HG03280 (cell line): ENCODE data around the gene TRIM38.
"Not testable (repeated sequence)": the region's sequence is repeated elsewhere in the genome, so short reads cannot be mapped to it uniquely, and the experiment has no call there.

ENCODE experiments used
- ATAC-seq: cut with Tn5 transposase; IDR thresholded peaks from one replicate; pipeline ENCODE4 v1.9.1; 2021; ENCODE audit warnings: mild to moderate bottlenecking, moderate library complexity; ENCODE audit not compliant: unreplicated experiment

TRIM38 gene

GRCh38 chr6:25968769-25969168 lies 6.2 kb downstream of the TRIM38 start:
- no peak for ATAC-seq

DNA sequence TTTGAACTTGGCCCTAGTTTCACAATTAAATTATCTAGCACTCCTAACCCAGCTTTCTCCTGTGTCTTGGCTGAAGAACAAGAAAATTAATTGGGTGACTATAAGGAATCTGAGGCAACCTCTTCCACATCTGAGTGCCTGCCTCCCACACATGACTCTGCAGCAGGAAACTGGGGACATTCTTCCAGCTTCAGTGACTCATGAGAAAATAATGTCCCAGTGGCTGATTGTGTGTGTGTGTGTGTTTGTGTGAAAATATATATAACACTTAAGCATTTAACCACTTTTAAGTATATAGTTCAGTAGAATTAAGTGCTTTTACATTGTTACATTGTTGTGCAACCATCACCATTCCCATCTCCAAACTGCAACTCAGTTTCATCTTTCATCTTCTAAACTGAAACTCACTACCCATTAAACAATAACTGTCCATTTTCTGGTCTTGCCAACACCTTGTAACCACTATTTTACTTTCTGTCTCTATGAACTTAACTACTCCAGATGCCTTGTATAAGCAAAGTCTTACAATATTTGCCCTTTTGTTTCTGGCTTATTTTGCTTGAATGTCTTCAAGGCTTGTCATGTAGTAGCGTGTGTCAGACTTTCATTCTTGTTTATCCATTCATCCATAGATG lies 8.7 kb downstream of the TRIM38 start:
- ATAC-seq, result no peak

- no peak for ATAC-seq
Measured at GRCh38 chr6:25972128-25972527, 9.5 kb downstream of the TRIM38 start.

DNA sequence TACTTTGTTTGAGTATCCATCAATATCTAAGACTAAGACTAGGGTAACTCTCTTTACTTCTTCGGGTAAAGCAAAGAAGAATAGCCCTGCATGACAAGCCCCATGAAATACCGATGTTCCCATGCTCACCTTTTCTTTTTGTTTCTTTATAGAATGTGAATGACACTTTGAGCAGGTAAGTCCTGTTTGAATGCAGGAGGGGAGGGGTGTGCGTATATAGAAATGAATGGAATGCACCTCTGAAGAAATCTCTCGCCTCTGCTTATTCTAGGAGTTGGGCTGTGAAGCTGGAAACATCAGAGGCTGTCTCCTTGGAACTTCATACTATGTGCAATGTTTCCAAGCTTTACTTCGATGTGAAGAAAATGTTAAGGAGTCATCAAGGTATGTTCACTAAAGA lies 10.3 kb downstream of the TRIM38 start:
- no peak for ATAC-seq

DNA sequence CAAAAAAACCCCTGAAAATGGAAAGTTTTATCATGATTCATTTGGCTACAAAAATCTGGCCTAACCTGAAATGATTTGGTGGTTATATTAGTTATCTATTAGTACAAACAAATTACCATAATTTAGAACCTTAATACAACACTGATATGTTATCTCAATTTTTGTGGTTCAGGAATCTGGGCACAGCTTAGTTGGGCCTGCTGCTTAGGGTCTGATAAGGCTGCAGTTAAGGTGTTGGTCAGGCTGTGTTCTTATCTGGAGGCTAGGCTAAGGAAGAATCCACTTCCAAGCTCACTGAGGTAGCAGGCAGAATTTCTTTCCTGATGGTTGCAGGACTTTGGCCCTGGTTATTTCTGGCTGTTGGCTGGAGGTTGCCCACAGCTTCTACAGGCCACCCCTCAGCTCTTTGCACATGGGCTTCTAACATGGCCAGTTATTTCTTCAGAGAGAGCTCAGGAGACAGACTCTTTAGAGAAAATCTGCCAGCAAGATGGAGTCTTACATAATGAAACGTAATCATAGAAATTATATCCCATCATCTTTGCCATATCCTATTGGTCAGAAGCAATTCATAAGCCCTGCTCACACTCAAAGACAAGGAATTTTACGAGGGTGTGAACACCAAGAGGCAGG lies 11.4 kb downstream of the TRIM38 start:
- no peak for ATAC-seq

- no peak for ATAC-seq
Measured at GRCh38 chr6:25975923-25976560, 13.4 kb downstream of the TRIM38 start.

DNA sequence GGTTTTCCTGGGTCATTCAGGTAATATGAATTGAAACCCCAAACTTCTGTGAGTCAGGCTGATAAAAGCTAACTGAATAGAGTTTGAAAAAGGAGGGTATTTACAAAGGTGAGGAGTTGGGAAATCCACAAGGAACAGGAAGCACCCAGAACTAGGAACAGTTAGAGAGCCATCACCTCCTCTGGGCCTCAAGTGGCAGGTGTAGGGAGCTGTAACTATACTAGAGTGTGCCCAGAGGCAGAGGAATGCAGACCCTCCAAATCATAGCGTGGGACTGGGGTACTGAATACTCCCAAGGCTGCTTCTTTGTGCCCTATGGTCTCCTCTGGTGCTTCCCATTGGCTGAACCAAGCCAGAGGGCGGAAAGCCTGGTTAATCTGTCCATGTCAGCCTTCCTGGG lies 18.3 kb downstream of the TRIM38 start:
- no peak for ATAC-seq

DNA sequence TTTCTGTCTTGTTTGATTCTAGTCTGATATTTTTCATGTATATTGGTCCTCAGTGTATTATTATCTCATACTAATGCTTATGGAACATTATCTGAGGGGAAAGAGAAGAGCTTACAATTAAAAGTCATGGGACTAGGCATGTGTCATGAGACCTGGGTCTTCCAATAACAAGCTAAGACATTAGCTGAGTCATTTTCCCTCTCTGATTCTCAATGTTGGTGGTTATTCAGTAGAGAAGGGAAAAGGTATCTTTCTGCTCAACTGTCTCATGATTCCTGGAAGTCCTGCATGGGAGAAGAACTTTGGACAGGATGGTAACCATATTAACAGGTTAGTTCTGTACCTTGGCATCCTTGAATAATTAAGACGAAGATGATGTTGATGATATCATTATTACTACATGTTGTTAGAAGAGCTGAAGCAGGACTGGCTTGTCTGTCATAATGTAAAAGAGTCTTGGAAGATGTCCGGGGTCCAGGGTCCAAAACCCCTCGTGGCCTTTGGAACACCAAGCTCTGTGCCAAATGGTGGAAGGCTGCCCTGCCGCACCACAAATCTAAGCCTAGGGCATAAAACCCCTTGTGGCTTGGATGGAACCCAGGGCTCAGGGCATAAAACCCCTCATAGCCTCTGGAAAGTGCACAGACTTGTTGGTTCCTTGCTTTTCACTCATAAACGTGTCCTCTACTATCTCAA lies 19.1 kb downstream of the TRIM38 start:
- no peak for ATAC-seq

GRCh38 chr6:25984265-25984664 lies 21.7 kb downstream of the TRIM38 start:
- ATAC-seq, result no peak

GRCh38 chr6:25987845-25988244 lies 25.2 kb downstream of the TRIM38 start:
- no peak for ATAC-seq

DNA sequence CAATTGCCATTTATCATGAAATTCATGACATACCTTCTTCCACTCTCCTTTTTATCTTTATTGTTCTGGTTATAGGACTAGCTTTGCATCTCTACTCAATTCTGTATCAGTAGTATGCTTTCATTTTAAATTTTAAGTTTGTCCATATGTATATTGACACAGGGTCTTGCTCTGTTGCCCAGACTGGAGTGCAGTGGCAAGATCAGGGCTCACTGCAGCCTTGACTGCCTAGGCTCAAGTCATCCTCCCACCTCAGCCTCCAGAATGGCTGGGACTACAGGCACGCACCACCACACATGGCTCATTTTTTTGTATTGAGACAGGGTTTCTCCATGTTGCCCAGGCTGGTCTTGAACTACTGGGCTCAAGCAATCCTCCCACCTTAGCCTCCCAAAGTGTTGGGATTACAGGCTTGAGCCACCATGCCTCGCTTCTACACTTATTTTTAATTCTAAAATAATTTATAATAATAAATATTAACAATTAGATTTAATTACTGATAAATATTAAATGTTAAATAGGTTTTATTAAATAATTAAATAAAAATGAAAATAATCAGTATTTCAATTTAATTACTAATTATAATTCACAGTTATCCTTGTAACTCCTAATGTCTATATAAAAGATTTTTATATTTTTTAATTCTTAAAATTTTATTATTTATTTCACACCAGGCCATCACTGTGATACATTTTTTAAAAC lies 27.7 kb downstream of the TRIM38 start:
- ATAC-seq, result no peak

DNA sequence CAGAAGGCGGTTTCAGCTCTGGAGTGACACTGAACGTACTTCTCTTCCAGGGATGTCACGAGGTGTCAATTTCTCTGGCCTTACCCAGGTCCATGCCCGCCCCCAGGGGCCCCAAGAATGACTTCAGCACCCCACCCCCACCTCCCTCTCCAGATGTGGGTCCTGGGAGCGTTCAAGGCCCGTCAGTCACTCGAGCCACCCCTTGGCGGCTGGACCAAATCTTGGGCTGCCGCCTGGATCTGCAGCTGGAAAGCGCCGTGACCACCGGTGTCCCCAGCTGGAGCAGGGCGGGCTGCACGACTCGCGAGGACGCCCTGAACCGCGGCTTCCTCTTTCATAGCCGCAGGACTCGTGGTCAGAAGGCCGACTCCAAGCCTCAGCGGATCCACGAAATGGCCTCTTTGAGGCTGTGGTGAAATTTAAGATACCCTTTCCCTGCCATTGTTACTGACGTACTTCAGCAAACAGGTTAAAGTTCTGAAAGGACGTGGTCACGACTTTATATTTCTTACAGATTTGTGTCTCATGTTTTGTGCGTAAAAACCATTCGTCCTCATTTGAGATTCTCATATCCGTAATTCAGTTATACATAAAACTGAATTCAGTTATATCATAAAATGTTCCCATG lies 29.3 kb downstream of the TRIM38 start:
- peak; percentile 30 for ATAC-seq

DNA sequence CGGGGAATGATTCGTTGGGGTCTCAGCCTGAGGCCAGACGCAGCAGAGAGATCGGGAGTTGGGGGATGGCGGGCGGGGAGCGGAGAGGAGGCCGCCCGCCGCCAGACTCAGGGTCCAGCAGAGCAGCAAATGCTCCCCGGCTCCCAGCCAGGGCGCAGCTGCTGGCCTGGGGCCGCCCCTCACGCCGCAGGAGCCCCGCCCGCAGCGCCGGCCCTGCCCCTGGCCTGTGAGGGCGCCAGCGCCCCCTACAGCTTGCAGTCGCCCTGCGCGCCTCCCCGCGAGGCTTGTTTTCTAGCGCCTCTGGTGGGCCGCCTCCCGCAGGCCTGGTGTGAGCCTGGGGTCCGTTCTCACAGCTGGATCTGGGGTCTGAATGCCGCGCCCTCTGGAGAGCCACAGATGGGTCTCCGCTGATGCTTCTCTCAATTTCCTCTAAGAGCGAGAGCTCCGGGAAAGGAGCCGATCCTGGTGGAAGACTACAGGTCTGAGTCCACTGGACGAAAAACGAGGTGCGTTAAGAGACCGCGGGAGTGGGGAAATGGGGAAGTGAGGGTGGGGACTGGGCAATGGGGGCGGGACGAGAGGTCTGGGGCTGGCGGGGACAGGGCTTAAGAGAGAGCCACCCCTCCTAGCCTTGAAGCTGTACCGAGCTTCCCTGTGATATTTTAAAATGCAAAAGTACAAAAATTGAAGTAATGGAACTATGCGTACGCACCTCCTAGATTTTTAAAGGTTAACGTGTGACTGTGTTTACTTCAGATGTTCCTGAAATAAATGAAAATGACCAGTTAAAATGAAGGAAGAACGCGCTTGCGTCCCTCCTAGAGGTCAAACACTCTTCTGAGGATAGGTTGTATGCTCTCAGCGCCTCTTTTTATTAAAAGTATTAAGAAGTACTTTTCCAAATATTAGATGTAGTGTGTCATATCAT lies 30.1 kb downstream of the TRIM38 start:
- peak; percentile 92 for ATAC-seq

DNA sequence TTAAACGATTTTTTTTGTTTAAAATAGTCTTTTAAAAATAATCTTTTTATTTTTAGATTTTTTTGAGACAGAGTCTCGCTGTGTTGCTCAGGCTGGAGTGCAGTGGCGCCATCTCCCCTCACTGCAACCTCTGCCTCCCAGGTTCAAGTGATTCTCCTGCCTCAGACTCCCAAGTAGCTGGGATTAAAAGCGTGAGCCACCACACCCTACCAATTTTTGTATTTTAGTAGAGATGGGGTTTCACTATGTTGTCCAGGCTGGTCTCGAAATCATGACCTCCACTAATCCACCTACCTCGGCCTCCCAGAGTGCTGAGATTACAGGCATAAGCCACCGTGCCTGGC lies 30.7 kb downstream of the TRIM38 start:
- not testable (repeated sequence) for ATAC-seq

DNA sequence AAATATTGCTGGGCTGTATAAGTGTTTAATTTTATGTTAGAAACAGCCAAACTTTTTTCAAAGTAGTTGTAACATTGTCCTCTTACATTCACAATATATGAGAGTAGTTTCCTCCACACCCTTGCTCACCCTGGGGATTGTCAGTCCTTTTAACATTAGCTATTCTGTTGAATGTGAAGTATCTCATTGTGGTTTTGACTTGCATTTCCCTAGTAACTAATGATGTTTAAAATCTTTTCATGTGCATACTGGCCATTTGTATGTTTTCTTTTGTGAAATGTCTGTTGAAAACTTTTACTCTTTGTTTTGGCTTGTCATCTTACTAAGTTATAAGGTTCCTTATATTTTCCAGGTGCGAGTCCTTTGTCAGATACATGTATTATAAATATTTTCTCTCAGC lies 32.9 kb downstream of the TRIM38 start:
- no peak for ATAC-seq

- ATAC-seq, result no peak
Measured at GRCh38 chr6:25997921-25998320, 35.3 kb downstream of the TRIM38 start.

DNA sequence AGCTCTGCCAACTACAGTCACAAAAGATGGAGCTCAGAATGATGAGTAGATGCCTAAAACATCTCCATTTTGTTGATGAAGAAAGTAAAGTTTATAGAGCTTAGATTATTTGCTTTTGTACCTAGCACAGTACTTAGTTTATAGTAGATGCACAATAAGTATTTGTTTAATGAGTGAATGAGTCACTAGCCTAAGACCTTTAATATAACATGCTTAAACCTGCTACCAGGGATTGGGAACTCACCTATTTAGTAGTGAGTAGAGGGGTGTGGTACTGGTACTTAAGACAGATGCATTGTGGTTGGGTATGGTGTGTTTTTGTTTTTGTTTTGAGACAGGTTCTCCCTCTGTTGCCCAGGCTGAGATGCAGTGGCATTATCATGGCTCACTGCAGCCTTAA lies 35.8 kb downstream of the TRIM38 start:
- no peak for ATAC-seq

GRCh38 chr6:25999225-25999624 lies 36.6 kb downstream of the TRIM38 start:
- not testable (repeated sequence) for ATAC-seq

DNA sequence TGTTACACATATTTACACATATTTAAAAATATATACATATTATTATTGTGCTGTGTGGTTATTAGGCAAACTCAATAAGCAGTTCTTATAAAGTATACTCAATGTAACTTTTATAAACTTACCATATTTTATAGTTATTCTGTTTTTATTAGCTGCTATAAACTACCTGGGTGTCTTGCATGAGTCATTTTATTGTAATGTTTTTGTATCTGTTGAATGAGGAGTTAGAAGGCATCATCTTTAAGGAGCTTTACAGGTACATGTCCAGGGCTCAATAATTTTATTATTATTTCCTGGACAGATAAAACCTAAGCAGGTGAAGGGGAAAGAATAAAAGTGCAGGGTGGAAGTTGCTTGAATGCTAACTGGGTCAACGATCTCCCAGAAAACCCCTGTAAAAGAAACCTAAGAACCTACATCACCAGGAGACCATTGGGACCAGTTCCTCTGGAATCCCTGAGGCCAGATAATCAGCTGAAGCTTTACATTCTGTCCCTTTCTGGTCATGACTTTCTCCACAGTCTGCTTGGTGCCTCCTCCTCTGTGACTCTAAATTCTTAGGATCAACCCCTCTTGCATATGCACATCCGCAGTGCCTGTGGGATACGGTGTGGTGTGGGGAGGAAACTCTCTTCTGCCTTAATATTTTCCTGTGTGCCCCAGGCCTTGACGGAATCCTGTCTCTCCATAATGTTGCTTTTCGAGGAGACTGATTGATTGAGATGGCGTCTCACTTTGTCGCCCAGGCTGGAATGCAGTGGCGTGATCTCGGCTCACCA lies 38.0 kb downstream of the TRIM38 start:
- ATAC-seq, result no peak
